IPS-NIHi7 (cell line): ENCODE data around the gene SETX.
A peak's percentile ranks its signal among the peaks of the same experiment; 100 is the strongest.

Experiments used
- DNase-seq: peaks from one replicate; pipeline ENCODE4 v3.0.0; 2012; ENCODE audit warnings: mixed read lengths; ENCODE audit errors: extremely low spot score

The SETX gene

GRCh38 chr9:132357764-132358163 lies 3.0 kb upstream of the SETX start:
- no peak for DNase-seq

- DNase-seq = no peak
Measured at GRCh38 chr9:132356324-132356924, 1.6 kb upstream of the SETX start.

DNA sequence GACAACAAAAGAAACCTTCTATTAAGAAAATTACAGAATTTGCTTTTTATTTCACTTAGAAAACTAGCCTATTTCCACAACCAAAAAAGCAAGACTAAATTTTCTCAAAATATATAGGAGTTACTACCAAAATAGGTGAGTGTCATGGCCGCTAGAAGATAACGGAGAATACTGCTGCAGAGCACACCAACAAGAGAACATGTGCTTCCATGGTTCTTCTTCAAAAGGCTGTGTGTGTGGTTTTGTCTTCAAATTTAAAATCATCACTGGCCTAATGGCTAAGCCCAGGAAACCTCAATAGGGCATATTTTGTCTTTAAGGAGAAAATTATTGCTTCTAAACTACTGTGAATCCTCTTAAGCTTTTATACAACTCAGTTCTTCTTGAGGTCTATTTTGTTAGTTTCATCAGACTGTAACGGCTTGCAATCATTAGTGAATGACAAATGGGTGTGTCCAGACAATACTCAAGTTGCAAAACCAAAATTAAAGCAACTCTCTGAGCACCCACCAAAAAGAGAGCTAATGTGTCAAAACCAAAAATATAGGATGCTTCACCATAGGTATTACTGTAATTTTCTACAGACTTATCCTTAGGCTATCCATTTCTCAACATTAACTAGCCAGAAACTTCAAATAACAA lies 3.3 kb downstream of the SETX start:
- DNase-seq = no peak

- DNase-seq = no peak
Measured at GRCh38 chr9:132350861-132351315, 3.9 kb downstream of the SETX start.

GRCh38 chr9:132348676-132349075 lies 6.1 kb downstream of the SETX start:
- no peak for DNase-seq

DNA sequence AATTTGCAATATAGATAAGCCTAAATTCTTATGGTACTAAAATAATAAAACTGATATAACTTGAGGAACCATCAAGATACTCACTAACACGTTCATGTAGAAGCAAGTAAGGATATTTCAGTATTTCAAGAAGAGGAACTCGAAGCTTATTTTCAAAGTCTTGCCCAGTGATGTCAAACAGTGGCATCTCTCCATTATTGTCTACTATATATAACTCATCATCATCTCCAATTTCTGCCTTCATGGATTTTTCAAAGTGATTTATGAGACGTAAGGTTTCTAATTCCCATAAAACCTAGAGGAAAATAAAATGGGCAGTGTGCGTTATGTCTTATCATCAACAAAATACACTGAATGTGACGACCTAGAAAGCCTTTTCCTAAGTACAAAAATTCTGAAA lies 8.6 kb downstream of the SETX start:
- DNase-seq = no peak

DNA sequence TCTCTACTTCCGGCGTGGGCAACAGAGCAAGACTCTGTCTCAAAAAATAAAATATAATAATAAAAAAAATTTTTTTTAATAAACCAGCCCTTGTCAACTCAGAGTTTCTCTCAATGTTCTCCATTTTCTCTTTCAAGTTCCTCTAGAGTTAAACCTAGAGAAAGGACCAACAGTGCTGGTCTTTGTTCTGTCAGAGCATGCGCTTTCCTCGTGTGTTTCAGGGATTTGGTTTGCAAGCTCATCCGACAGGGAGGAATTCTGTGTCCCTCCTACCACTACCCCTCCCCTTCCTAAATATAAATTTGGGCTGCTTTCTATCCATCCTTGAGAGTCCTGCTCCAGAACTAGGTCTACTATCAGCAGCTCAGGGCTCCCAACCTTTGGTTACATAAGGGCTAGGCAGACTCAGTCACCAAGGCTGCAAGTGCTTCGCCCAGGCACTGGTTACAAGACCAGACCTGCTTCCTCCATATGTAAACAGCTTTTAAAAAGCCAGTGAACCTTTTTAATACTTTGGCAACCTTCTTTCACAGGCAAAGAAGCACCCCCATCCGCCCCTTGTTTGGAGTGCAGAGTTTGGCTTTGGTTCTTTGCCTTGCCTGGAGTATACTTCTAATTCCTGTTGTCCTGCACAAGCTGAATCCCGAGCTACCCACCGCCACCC lies 13.5 kb downstream of the SETX start:
- no peak for DNase-seq

DNA sequence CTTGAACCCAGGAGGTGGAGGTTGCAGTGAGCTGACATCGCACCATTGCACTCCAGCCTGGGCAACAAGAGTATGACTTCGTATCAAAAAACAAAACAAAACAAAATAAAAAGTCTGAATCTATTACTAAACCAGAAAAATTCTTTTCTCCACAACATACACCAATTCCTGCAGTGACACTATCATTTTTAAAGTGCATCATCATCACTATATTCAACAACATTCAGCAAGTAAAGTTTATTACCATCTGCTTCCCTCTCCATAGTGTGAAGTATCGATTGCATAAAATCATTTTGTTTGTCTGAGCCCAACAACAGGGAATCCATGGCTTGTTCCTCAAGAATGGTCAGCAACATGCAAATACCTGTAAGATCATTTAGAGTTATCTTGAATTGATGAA lies 20.4 kb downstream of the SETX start:
- no peak for DNase-seq

DNA sequence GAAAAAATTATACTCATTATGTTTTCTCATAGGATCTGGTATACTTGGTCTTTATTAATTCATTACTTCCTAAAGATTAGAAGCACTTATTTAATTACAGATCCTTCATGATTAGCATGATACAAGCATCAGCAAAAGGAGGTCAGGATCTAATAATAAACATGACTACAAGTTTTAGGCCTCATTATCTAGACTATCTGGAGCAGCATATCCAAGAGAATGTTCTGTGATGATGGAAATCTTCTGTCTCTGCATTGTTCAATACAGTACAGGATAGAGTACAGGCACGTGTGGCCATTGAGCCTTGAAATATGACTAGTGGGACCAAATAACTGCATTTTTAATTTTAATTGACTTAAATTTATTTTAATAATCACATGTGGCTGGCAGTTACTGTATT lies 21.2 kb downstream of the SETX start:
- no peak for DNase-seq

DNA sequence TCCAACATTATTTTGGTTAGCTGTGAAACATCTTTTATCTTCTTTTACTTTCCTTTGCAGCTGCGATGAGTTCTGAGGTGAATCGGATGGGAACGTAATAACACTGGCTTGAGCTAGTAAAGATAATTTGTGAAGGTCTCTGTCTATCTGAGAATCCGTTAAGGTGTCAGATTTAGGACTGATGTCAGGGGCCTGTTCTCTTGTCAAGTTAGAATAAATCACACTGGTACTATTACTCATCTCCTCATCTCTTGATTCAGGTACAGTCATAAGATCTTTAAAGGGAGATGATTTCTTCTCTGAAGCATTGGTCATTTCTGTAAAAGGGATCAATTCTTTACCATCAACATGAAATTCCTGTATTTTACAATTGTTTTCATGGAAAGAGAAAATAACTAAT lies 26.2 kb downstream of the SETX start:
- no peak for DNase-seq

- no peak for DNase-seq
Measured at GRCh38 chr9:132327537-132327936, 27.2 kb downstream of the SETX start.

DNA sequence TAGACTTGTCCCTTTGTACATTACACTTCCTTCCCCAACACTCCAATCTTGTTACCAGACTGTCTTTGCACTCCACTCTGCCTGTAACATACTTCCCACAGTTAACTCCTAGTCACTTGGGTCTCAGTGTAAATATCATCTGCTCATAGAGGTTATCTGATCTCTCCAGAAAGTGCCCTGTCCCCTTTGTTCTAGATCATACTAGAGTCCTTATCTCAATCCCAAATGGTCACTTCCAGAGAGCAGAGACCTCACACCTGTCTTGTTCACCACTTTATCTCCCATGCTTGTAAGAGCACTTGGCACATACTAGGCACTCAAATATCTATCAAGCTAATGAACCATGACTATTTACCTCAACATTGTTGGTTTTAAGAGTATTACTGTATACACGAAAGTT lies 30.4 kb downstream of the SETX start:
- no peak for DNase-seq

GRCh38 chr9:132319421-132320110 lies 35.2 kb downstream of the SETX start:
- peak; percentile 39 for DNase-seq

GRCh38 chr9:132312873-132313272 lies 41.9 kb downstream of the SETX start:
- DNase-seq = no peak

GRCh38 chr9:132312426-132312825 lies 42.4 kb downstream of the SETX start:
- no peak for DNase-seq

DNA sequence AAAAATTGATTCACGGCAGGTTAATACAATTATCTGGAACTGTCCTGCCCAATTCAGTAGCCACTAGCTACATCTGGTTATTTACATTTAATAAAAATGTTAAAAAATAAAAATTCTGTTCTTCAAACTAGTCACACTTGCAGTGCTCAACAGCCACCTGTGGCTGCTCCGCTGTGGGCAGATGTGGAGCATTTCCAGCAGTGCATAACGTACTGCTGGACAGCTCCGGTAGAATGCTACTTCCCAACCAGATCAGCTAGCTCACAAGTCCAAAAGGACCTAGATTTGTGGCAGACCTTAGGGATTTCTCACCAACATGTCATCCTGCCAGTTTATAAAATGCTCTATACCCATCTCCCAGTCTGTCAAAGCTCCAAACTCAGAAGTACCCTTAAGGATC lies 42.8 kb downstream of the SETX start:
- DNase-seq = no peak

- no peak for DNase-seq
Measured at GRCh38 chr9:132309056-132309455, 45.7 kb downstream of the SETX start.

DNA sequence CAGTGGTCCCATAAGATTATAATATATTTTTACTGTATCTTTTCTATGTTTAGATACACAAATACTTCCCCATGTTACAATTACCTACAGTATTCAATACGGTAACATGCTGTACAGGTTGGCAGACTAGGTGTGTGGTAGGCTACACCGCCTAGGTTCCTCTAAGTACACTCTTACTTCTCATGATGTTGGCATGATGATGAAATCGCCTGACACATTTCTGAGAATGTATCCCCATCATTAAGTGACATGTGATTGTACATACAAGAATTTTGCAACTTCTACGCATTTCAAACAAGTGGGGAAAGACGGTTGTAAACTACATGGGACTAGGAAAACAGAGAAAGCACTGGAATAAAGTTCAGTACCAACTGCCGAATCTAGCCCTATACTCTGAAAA lies 53.3 kb downstream of the SETX start:
- DNase-seq = no peak

DNA sequence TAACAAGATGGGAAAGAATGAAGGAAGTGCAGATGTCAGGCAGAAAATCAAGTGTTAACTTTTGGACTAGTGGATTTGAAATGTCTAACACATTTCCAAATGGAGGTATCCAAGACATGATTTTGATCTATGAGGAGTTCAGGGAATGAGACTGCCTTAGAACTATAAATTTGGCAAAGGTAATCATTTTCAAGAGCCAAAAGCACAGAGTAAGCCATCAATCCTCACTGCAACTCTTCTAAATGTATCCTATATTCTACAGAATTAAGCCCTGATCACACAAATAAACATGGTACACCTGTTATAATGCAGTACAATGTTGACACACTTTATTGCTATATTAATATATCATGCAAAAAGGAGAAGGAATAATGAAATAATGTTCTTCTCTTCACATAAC lies 55.6 kb downstream of the SETX start:
- no peak for DNase-seq

GRCh38 chr9:132295181-132295580 lies 59.6 kb downstream of the SETX start:
- DNase-seq = no peak

- no peak for DNase-seq
Measured at GRCh38 chr9:132293145-132293721, 61.6 kb downstream of the SETX start.

DNA sequence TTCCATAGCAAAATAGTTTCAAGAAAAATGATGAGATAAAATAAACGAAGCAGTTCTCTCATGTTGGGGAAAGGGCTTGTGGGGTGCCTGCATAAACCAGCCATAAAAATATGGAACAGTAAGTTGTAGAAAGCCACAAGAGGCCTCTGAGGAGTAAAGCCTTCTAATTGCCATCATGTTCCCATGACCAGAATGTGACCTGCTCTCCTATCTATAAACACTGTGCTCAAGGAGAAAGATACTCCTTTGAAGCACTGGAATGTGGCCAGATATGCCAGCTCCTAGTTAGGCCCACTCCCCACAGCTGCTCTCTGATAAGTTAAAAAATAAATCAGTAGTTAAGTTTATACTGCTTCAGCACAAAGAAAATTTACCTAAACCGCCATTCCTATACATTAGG lies 65.8 kb downstream of the SETX start:
- DNase-seq = no peak
